Inflammatory macrophage (primary cell): ENCODE data around the gene SNX9.
A peak's percentile ranks its signal among the peaks of the same experiment; 100 is the strongest.

Source experiments
- DNase-seq, 2 donors: peaks; one replicate each; pipeline ENCODE4 v3.0.0-alpha.2; 2020 to 2022

SNX9 gene

GRCh38 chr6:157981395-157982101, 158.5 kb downstream of the SNX9 start, which contains the start of gene SYNJ2:
TSS of gene SYNJ2 (plus strand) at chr6:157981863. CDS start at chr6:157981962, 99 bp downstream.
- peak; percentile 32 to 60 for DNase-seq

GRCh38 chr6:157982102-157982562, 159.1 kb downstream of the SNX9 start:
- peak in 1 of 2 donors; percentile 34 for DNase-seq

- DNase-seq: no peak
Observed at GRCh38 chr6:157982563-157983405, 159.7 kb downstream of the SNX9 start.

GRCh38 chr6:157983406-157984119, 160.5 kb downstream of the SNX9 start:
- no peak for DNase-seq

- no peak for DNase-seq
Observed at GRCh38 chr6:157984128-157984527, 161.1 kb downstream of the SNX9 start.

- DNase-seq: no peak
Observed at GRCh38 chr6:157984686-157985225, 161.7 kb downstream of the SNX9 start.

GRCh38 chr6:157985378-157986155, 162.5 kb downstream of the SNX9 start:
- DNase-seq: no peak

- DNase-seq: no peak
Observed at GRCh38 chr6:157987788-157988699, 165.0 kb downstream of the SNX9 start.

GRCh38 chr6:157988700-157989063, 165.6 kb downstream of the SNX9 start:
- no peak for DNase-seq

- no peak for DNase-seq
Observed at GRCh38 chr6:157989541-157990289, 166.7 kb downstream of the SNX9 start.

- no peak for DNase-seq
Observed at GRCh38 chr6:157990321-157991066, 167.4 kb downstream of the SNX9 start.

GRCh38 chr6:157991067-157991432, 168.0 kb downstream of the SNX9 start:
- DNase-seq: no peak

GRCh38 chr6:157993076-157993475, 170.0 kb downstream of the SNX9 start:
- no peak for DNase-seq

GRCh38 chr6:157994125-157994795, 171.2 kb downstream of the SNX9 start:
- DNase-seq: no peak
